CD4-positive, alpha-beta T cell treated with Interleukin-21 for 1 hour (primary cell): ENCODE data around the gene FCSK.
"Not testable (repeated sequence)": the region's sequence is repeated elsewhere in the genome, so short reads cannot be mapped to it uniquely, and the experiment has no call there.

Experiments
- DNase-seq: peaks from one replicate; pipeline ENCODE4 v3.0.0-alpha.2; 2020

Gene FCSK

GRCh38 chr16:70432723-70433457 is 21.5 kb upstream of the FCSK start:
- no peak for DNase-seq

- no peak for DNase-seq
Observed at GRCh38 chr16:70433458-70434103, 20.8 kb upstream of the FCSK start.

GRCh38 chr16:70434484-70435260 is 19.7 kb upstream of the FCSK start:
- no peak for DNase-seq

- no peak for DNase-seq
Observed at GRCh38 chr16:70437017-70437581, 17.3 kb upstream of the FCSK start.

- DNase-seq, result no peak
Observed at GRCh38 chr16:70437582-70438557, 16.5 kb upstream of the FCSK start.

- DNase-seq, result no peak
Observed at GRCh38 chr16:70438585-70438968, 15.8 kb upstream of the FCSK start.

GRCh38 chr16:70438969-70439862 is 15.2 kb upstream of the FCSK start, which contains the start of gene ST3GAL2:
TSS of gene ST3GAL2 (minus strand) at chr16:70439100. CDS start at chr16:70398530, 40,570 bp downstream.
- DNase-seq, result peak; percentile 96

- no peak for DNase-seq
Observed at GRCh38 chr16:70440009-70440692, 14.2 kb upstream of the FCSK start.

GRCh38 chr16:70441406-70441990 is 12.9 kb upstream of the FCSK start:
- DNase-seq, result no peak

GRCh38 chr16:70442344-70442743 is 12.1 kb upstream of the FCSK start:
- no peak for DNase-seq

GRCh38 chr16:70444249-70445063 is 9.9 kb upstream of the FCSK start:
- DNase-seq, result no peak

- DNase-seq, result no peak
Observed at GRCh38 chr16:70448075-70448474, 6.3 kb upstream of the FCSK start.

- not testable (repeated sequence) for DNase-seq
Observed at GRCh38 chr16:70450142-70451003, 4.0 kb upstream of the FCSK start.

GRCh38 chr16:70451004-70451340 is 3.4 kb upstream of the FCSK start:
- DNase-seq, result not testable (repeated sequence)

GRCh38 chr16:70453117-70453891 is 1.1 kb upstream of the FCSK start:
- no peak for DNase-seq

GRCh38 chr16:70453892-70454221 is 538 bp upstream of the FCSK start:
- DNase-seq, result no peak

- no peak for DNase-seq
Observed at GRCh38 chr16:70455910-70456309, 1.5 kb downstream of the FCSK start.
